Mucosa of rectum (tissue), 2 donors: ENCODE results near the gene GRM8.

Experiments used
- H3K27ac ChIP-seq, 2 donors: one replicate each; pipeline ENCODE4 v1.7.0; 2013; ENCODE audit warnings: inconsistent platforms in 2 of 2, low read depth in 2 of 2, low read length in 2 of 2
- H3K27me3 ChIP-seq, 2 donors: one replicate each; pipeline ENCODE4 v1.7.0; 2013; ENCODE audit warnings: low read length in 2 of 2; ENCODE audit not compliant: control insufficient read depth in 2 of 2, insufficient read depth in 2 of 2
- H3K36me3 ChIP-seq, 2 donors: one replicate each; pipeline ENCODE4 v1.7.0; 2013; ENCODE audit warnings: low read length in 2 of 2; ENCODE audit not compliant: control insufficient read depth in 2 of 2, insufficient read depth in 2 of 2
- H3K4me1 ChIP-seq, 2 donors: one replicate each; pipeline ENCODE4 v1.7.0; 2013; ENCODE audit warnings: low read length in 2 of 2, mild to moderate bottlenecking in 1 of 2; ENCODE audit not compliant: control insufficient read depth in 2 of 2, insufficient read depth in 2 of 2
- H3K4me3 ChIP-seq, 2 donors: one replicate each; pipeline ENCODE4 v1.7.0; 2013; ENCODE audit warnings: low read length in 2 of 2
- H3K9ac ChIP-seq, 2 donors: one replicate each; pipeline ENCODE4 v1.7.0; 2013; ENCODE audit warnings: low read length in 2 of 2, low read depth in 1 of 2, mild to moderate bottlenecking in 1 of 2
- H3K9me3 ChIP-seq, 2 donors: one replicate each; pipeline ENCODE4 v1.7.0; 2013; ENCODE audit warnings: low read length in 2 of 2; ENCODE audit not compliant: control insufficient read depth in 2 of 2
- donor health status: healthy.
- donor health status: Normal muscosa, but diverticular disease.

GRM8 gene

GRCh38 chr7:127252778-127253280, at the start of gene GRM8:
TSS of gene GRM8 (minus strand) at chr7:127252941.
- no peaks in the 10 kb centered on the region for H3K9me3 ChIP-seq
- peak within 1 kb of the TSS; percentile 78 to 82 for H3K4me3 ChIP-seq
- H3K4me1 ChIP-seq = peaks cover 9 to 18% of the 10 kb centered on the region in 2 donors
- H3K27ac ChIP-seq = peak within 1 kb of the TSS; percentile 32 to 48
- H3K36me3 ChIP-seq = no peaks in the 10 kb centered on the region
- peak within 1 kb of the TSS; percentile 53 to 70 for H3K9ac ChIP-seq
- peaks cover 5 to 23% of the 10 kb centered on the region in 2 donors for H3K27me3 ChIP-seq

- Histone ChIP-seq H3K4me3 (no peak overlapping the region), H3K9ac (no peak overlapping the region), H3K27ac (no peak overlapping the region), H3K27me3 (no peaks in the 10 kb centered on the region), H3K9me3 (no peaks in the 10 kb centered on the region), H3K4me1 (no peaks in the 10 kb centered on the region), H3K36me3 (no peaks in the 10 kb centered on the region)
Observed at GRCh38 chr7:127290801-127291361, 38.1 kb upstream of the GRM8 start.

GRCh38 chr7:127290116-127290655, 37.4 kb upstream of the GRM8 start:
- Histone ChIP-seq H3K9ac (no peak overlapping the region), H3K9me3 (no peaks in the 10 kb centered on the region), H3K27ac (no peak overlapping the region), H3K4me1 (no peaks in the 10 kb centered on the region), H3K27me3 (no peaks in the 10 kb centered on the region), H3K4me3 (no peak overlapping the region), H3K36me3 (no peaks in the 10 kb centered on the region)

- Histone ChIP-seq H3K9me3 (no peaks in the 10 kb centered on the region), H3K4me3 (no peak overlapping the region), H3K27me3 (no peaks in the 10 kb centered on the region), H3K36me3 (no peaks in the 10 kb centered on the region), H3K27ac (no peak overlapping the region), H3K4me1 (no peaks in the 10 kb centered on the region), H3K9ac (no peak overlapping the region)
Observed at GRCh38 chr7:127287133-127287532, 34.4 kb upstream of the GRM8 start.

GRCh38 chr7:127270093-127270492, 17.4 kb upstream of the GRM8 start:
- H3K9me3 ChIP-seq = no peaks in the 10 kb centered on the region
- H3K27ac ChIP-seq = no peak overlapping the region
- no peak overlapping the region for H3K9ac ChIP-seq
- no peaks in the 10 kb centered on the region for H3K27me3 ChIP-seq
- no peak overlapping the region for H3K4me3 ChIP-seq
- no peaks in the 10 kb centered on the region for H3K36me3 ChIP-seq
- no peaks in the 10 kb centered on the region for H3K4me1 ChIP-seq

- no peaks in the 10 kb centered on the region for H3K9me3 ChIP-seq
- no peaks in the 10 kb centered on the region for H3K36me3 ChIP-seq
- no peak overlapping the region for H3K4me3 ChIP-seq
- no peaks in the 10 kb centered on the region for H3K27me3 ChIP-seq
- peaks cover 4% of the 10 kb centered on the region in 2 donors for H3K4me1 ChIP-seq
- no peak overlapping the region for H3K27ac ChIP-seq
- H3K9ac ChIP-seq = no peak overlapping the region
Observed at GRCh38 chr7:127266047-127266446, 13.3 kb upstream of the GRM8 start.

- H3K9me3 ChIP-seq = no peaks in the 10 kb centered on the region
- H3K9ac ChIP-seq = no peak overlapping the region
- H3K27ac ChIP-seq = no peak overlapping the region
- peaks cover 4% of the 10 kb centered on the region in 2 donors for H3K4me1 ChIP-seq
- H3K4me3 ChIP-seq = no peak overlapping the region
- H3K36me3 ChIP-seq = no peaks in the 10 kb centered on the region
- no peaks in the 10 kb centered on the region for H3K27me3 ChIP-seq
Observed at GRCh38 chr7:127264219-127264618, 11.5 kb upstream of the GRM8 start.

- H3K27me3 ChIP-seq = peaks cover 0 to 6% of the 10 kb centered on the region in 2 donors
- no peaks in the 10 kb centered on the region for H3K9me3 ChIP-seq
- no peaks in the 10 kb centered on the region for H3K36me3 ChIP-seq
- H3K4me3 ChIP-seq = no peak overlapping the region
- no peak overlapping the region for H3K9ac ChIP-seq
- no peak overlapping the region for H3K27ac ChIP-seq
- H3K4me1 ChIP-seq = peaks cover 2 to 5% of the 10 kb centered on the region in 2 donors
Observed at GRCh38 chr7:127258111-127258510, 5.4 kb upstream of the GRM8 start.

- no peak overlapping the region for H3K9ac ChIP-seq
- H3K27ac ChIP-seq = no peak overlapping the region
- no peaks in the 10 kb centered on the region for H3K36me3 ChIP-seq
- H3K4me1 ChIP-seq = peaks cover 7 to 9% of the 10 kb centered on the region in 2 donors
- no peaks in the 10 kb centered on the region for H3K9me3 ChIP-seq
- peaks cover 5 to 10% of the 10 kb centered on the region in 2 donors for H3K27me3 ChIP-seq
- no peak overlapping the region for H3K4me3 ChIP-seq
Observed at GRCh38 chr7:127257086-127257485, 4.3 kb upstream of the GRM8 start.

GRCh38 chr7:127256041-127256725, 3.4 kb upstream of the GRM8 start:
- Histone ChIP-seq H3K4me3 (no peak overlapping the region), H3K9me3 (no peaks in the 10 kb centered on the region), H3K27me3 (peaks cover 5 to 14% of the 10 kb centered on the region in 2 donors), H3K27ac (no peak overlapping the region), H3K36me3 (no peaks in the 10 kb centered on the region), H3K9ac (no peak overlapping the region), H3K4me1 (peaks cover 9 to 16% of the 10 kb centered on the region in 2 donors)
